ENCODE results near the gene CNTNAP5.

The CNTNAP5 gene

GRCh38 chr2:124211461-124211860, 186.4 kb downstream of the CNTNAP5 start (continued):
- TF ChIP-seq RARB (CRISPR knock-in tag; IDR thresholded peaks at IDR 0.05) (no peak), ARNTL (CRISPR knock-in tag; IDR thresholded peaks at IDR 0.05; ENCODE audit: borderline replicate concordance, low read depth) (no peak), TSHZ2 (CRISPR knock-in tag; IDR thresholded peaks at IDR 0.05) (no peak)

DNA sequence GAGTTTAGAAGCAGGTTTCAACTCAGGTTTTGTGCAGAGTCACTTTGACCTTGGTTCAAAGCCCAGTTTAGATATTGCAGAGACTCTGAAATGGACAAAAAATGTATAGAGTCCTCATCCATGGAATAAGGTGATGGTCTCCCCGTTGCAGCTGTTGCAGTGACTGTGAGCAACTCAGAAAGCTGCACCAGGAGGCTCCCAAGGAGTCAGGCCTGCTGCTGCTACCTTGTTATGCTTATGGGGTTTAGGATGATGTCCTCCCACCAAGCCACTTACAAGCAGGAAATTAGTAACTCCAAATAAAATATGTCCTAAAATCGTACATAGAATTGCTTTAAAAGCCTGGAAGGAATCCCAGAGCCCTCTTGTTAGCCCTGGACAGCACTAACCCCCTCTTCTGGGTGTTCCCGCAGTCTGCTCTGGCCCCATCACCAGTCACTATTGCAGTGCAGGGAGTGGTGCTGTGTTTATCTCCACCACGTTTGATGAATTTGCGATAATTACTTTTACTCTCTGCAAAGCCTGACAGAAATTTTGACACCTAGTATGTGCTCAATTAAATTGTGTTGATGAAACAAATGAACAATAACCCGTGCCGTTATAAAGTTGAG, 189.0 kb downstream of the CNTNAP5 start:
- no peak for ATAC-seq
- TF ChIP-seq ARNTL (CRISPR knock-in tag; IDR thresholded peaks at IDR 0.05; ENCODE audit: borderline replicate concordance, low read depth) (no peak), RARB (CRISPR knock-in tag; IDR thresholded peaks at IDR 0.05) (no peak), ESRRG (CRISPR knock-in tag; IDR thresholded peaks at IDR 0.05) (no peak), BACH2 (CRISPR knock-in tag; IDR thresholded peaks at IDR 0.05; ENCODE audit: borderline replicate concordance) (no peak), ISL1 (CRISPR knock-in tag; IDR thresholded peaks at IDR 0.05) (no peak)
- TF ChIP-seq, protein P1, sequence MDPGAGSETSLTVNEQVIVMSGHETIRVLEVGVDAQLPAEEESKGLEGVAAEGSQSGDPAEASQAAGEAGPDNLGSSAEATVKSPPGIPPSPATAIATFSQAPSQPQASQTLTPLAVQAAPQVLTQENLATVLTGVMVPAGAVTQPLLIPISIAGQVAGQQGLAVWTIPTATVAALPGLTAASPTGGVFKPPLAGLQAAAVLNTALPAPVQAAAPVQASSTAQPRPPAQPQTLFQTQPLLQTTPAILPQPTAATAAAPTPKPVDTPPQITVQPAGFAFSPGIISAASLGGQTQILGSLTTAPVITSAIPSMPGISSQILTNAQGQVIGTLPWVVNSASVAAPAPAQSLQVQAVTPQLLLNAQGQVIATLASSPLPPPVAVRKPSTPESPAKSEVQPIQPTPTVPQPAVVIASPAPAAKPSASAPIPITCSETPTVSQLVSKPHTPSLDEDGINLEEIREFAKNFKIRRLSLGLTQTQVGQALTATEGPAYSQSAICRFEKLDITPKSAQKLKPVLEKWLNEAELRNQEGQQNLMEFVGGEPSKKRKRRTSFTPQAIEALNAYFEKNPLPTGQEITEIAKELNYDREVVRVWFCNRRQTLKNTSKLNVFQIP (CRISPR knock-in tag; IDR thresholded peaks at IDR 0.05; ENCODE audit: borderline replicate concordance, low read depth): no peak

DNA sequence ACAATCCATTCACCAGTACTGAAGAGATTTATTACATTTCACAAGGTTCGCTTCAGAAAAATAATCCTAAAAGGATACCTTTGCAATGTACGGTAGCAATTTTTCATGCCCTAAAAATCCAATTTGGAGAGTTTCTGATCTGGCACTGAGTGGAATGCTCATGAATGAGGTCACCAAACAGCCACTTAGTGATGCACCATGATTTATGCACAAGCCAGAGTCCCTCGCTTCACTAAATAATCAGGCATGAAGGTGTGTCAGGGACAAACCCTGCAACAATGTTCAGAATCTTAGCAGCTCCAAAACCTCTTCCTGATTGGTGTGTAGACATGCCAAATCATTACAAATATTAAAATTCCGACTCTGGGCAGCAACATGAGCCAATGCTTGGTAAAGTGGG, 221.1 kb downstream of the CNTNAP5 start:
- no peak for ATAC-seq
- TF ChIP-seq ZC3H10 (CRISPR knock-in tag; IDR thresholded peaks at IDR 0.05) (no peak), TSHZ2 (CRISPR knock-in tag; IDR thresholded peaks at IDR 0.05) (no peak)

DNA sequence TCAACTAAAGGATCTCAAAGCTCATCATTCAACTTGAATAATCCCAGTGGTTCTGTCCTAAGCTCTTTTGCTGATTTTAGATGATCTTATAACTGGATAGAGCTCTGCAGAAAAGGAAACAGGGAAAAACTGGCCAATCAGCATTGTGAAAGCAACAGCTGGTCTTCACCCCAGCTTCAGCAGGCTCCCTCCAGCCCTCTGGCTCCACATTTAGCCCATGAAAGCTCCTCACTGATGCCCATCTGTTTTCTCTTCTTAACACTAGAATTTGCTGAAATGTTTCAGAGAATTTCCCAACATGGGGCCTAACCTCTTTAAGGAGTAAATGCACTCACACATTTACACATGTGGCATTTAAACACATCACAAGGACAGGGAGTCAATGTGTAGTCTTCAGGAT, 223.3 kb downstream of the CNTNAP5 start:
- ATAC-seq: no peak
- TF ChIP-seq, protein P1 (CRISPR knock-in tag; IDR thresholded peaks at IDR 0.05; ENCODE audit: borderline replicate concordance, low read depth): no peak
- no peak for TF ChIP-seq ZNF70 (CRISPR knock-in tag; IDR thresholded peaks at IDR 0.05)
- TF ChIP-seq PPARA (CRISPR knock-in tag; IDR thresholded peaks at IDR 0.05; ENCODE audit: borderline replicate concordance): no peak
- TF ChIP-seq PATZ1 (CRISPR knock-in tag; IDR thresholded peaks at IDR 0.05; ENCODE audit: borderline replicate concordance): no peak
- TF ChIP-seq ZFP3 (CRISPR knock-in tag; IDR thresholded peaks at IDR 0.05): no peak
- no peak for TF ChIP-seq SNAI2 (CRISPR knock-in tag; IDR thresholded peaks at IDR 0.05)
- no peak for TF ChIP-seq TSHZ2 (CRISPR knock-in tag; IDR thresholded peaks at IDR 0.05)
- no peak for TF ChIP-seq CREB5 (CRISPR knock-in tag; IDR thresholded peaks at IDR 0.05; ENCODE audit: low read depth)
- no peak for TF ChIP-seq GLIS3 (CRISPR knock-in tag; IDR thresholded peaks at IDR 0.05)
- TF ChIP-seq CSRNP3 (CRISPR knock-in tag; IDR thresholded peaks at IDR 0.05): no peak
- TF ChIP-seq ZNF565 (CRISPR knock-in tag; conservative IDR thresholded peaks at IDR 0.05; ENCODE audit: low read depth): no peak
- TF ChIP-seq ARNTL (CRISPR knock-in tag; IDR thresholded peaks at IDR 0.05; ENCODE audit: borderline replicate concordance, low read depth): no peak
- no peak for TF ChIP-seq ISL1 (CRISPR knock-in tag; IDR thresholded peaks at IDR 0.05)
- no peak for TF ChIP-seq ZC3H10 (CRISPR knock-in tag; IDR thresholded peaks at IDR 0.05)
- no peak for TF ChIP-seq ESRRG (CRISPR knock-in tag; IDR thresholded peaks at IDR 0.05)

Data from SK-N-SH treated with all-trans-retinoic acid at 6 μM for 48 hours (cell line).